ENCODE data around the gene MPDU1. TPM values are rescaled to one million over a fixed set of nuclear protein-coding genes. Genes with fewer than 3 reads are reported as not detected.

The MPDU1 gene
- total RNA-seq, 1 experiment from 2014 or later: 57.0 TPM

DNA sequence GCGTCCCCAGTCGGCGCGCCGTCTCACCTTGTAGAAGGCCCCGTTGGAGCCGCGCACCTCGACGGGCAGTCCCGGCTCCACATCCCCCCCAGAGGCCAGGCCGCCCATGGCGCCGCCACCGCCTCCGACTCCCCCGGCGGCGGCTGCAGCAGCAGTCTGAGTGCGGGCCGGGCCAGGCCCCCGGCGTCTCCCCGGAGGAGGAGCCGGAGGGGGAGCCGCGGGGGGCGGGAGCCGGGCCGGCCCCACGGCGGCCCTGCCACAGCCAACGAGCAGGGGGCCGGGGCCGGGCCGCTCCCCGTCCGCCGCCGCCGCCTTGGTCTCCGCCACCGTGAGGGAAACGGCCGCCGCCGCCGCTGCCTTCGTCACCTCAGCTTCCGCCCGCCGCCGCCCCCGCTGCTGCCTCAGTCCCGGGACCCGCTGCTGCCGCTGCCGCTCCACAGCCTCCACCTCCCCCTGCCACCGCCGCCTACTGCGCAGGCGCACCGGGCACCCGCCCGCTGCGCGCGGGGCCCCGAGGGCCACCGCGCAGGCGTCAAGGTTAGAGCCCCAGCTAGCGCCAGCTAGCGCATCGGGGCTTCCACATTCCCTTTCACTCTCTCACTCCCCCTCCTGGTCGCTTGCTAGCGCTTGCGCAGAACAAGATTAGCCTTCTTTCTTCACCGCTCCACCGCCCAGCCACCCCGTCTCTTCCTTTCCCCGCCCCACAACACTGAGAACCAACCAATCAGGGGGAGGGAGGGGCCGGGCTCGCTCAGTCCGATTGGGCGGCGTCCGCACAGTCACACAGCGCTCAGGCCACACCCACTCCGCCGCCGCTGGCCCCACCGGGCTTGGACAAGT, 31.0 kb downstream of the MPDU1 start, which contains the start of gene FXR2 (continued):
- TF ChIP-seq TEAD1 (CRISPR knock-in tag; IDR thresholded peaks at IDR 0.05): no peak
- TF ChIP-seq, protein P1, sequence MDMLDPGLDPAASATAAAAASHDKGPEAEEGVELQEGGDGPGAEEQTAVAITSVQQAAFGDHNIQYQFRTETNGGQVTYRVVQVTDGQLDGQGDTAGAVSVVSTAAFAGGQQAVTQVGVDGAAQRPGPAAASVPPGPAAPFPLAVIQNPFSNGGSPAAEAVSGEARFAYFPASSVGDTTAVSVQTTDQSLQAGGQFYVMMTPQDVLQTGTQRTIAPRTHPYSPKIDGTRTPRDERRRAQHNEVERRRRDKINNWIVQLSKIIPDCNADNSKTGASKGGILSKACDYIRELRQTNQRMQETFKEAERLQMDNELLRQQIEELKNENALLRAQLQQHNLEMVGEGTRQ (CRISPR knock-in tag; IDR thresholded peaks at IDR 0.05): no peak
- TF ChIP-seq, protein P2, sequence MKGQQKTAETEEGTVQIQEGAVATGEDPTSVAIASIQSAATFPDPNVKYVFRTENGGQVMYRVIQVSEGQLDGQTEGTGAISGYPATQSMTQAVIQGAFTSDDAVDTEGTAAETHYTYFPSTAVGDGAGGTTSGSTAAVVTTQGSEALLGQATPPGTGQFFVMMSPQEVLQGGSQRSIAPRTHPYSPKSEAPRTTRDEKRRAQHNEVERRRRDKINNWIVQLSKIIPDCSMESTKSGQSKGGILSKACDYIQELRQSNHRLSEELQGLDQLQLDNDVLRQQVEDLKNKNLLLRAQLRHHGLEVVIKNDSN (CRISPR knock-in tag; IDR thresholded peaks at IDR 0.05): no peak
- no peak; the same call in 1 of the 2 replicates for TF ChIP-seq KAT7 (CRISPR knock-in tag; IDR thresholded peaks at IDR 0.05; ENCODE audit: borderline replicate concordance)
- no peak for TF ChIP-seq OVOL2 (CRISPR knock-in tag; IDR thresholded peaks at IDR 0.05; ENCODE audit: borderline replicate concordance)
- TF ChIP-seq JAZF1 (CRISPR knock-in tag; IDR thresholded peaks at IDR 0.05): no peak
- TF ChIP-seq NFATC4 (CRISPR knock-in tag; IDR thresholded peaks at IDR 0.05): no peak
- TF ChIP-seq, protein P3, sequence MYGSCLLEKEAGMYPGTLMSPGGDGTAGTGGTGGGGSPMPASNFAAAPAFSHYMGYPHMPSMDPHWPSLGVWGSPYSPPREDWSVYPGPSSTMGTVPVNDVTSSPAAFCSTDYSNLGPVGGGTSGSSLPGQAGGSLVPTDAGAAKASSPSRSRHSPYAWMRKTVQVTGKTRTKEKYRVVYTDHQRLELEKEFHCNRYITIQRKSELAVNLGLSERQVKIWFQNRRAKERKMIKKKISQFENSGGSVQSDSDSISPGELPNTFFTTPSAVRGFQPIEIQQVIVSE (CRISPR knock-in tag; IDR thresholded peaks at IDR 0.05; ENCODE audit: borderline replicate concordance): no peak
- no peak for TF ChIP-seq ZNF138 (CRISPR knock-in tag; conservative IDR thresholded peaks at IDR 0.05)
- TF ChIP-seq NR1H2 (CRISPR knock-in tag; IDR thresholded peaks at IDR 0.05): no peak
- TF ChIP-seq PRRX2 (CRISPR knock-in tag; IDR thresholded peaks at IDR 0.05): no peak
- TF ChIP-seq, protein P4, sequence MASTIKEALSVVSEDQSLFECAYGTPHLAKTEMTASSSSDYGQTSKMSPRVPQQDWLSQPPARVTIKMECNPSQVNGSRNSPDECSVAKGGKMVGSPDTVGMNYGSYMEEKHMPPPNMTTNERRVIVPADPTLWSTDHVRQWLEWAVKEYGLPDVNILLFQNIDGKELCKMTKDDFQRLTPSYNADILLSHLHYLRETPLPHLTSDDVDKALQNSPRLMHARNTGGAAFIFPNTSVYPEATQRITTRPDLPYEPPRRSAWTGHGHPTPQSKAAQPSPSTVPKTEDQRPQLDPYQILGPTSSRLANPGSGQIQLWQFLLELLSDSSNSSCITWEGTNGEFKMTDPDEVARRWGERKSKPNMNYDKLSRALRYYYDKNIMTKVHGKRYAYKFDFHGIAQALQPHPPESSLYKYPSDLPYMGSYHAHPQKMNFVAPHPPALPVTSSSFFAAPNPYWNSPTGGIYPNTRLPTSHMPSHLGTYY (CRISPR knock-in tag; IDR thresholded peaks at IDR 0.05): no peak
- TF ChIP-seq, protein P5, sequence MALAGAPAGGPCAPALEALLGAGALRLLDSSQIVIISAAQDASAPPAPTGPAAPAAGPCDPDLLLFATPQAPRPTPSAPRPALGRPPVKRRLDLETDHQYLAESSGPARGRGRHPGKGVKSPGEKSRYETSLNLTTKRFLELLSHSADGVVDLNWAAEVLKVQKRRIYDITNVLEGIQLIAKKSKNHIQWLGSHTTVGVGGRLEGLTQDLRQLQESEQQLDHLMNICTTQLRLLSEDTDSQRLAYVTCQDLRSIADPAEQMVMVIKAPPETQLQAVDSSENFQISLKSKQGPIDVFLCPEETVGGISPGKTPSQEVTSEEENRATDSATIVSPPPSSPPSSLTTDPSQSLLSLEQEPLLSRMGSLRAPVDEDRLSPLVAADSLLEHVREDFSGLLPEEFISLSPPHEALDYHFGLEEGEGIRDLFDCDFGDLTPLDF (CRISPR knock-in tag; IDR thresholded peaks at IDR 0.05): no peak
- TF ChIP-seq FOXJ3 (CRISPR knock-in tag; IDR thresholded peaks at IDR 0.05; ENCODE audit: borderline replicate concordance): no peak
- TF ChIP-seq CREM (CRISPR knock-in tag; IDR thresholded peaks at IDR 0.05): no peak
- TF ChIP-seq, protein P6, sequence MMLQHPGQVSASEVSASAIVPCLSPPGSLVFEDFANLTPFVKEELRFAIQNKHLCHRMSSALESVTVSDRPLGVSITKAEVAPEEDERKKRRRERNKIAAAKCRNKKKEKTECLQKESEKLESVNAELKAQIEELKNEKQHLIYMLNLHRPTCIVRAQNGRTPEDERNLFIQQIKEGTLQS (CRISPR knock-in tag; conservative IDR thresholded peaks at IDR 0.05): no peak
- no peak for TF ChIP-seq ESRRA (CRISPR knock-in tag; IDR thresholded peaks at IDR 0.05; ENCODE audit: borderline replicate concordance)
- peak; percentile 79 for TF ChIP-seq NFYB (CRISPR knock-in tag; conservative IDR thresholded peaks at IDR 0.05; ENCODE audit: low read depth)
- TF ChIP-seq, protein P7, sequence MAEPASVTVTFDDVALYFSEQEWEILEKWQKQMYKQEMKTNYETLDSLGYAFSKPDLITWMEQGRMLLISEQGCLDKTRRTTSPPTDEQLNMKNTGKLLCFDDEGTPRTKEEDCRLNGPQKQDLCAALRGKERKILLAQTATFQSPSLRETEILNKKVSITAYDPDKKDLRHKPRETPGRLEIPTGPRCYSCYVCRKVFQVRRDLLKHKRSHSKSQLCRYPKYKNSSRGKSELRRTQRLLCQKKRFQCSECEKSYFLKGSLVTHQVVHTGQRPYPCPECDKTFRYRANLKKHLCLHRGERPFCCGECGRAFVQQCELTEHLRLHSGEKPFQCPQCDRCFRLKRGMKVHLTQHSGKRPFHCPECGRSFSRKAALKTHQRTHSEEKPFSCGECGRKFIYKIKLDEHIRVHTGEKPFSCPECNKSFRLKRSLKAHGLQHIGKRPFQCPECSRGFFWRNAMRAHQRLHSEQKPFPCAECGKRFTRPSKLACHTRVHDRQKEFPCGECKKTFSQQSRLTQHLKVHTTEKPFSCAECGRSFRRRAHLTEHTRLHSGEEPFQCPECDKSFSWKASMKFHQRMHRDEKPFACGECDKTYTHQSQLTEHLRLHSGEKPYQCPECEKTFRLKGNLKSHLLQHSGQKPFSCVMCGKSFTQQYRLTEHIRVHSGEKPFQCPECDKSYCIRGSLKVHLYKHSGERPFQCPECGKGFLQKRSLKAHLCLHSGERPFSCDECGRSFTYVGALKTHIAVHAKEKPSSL (CRISPR knock-in tag; conservative IDR thresholded peaks at IDR 0.05): no peak
- TF ChIP-seq TCF7 (CRISPR knock-in tag; IDR thresholded peaks at IDR 0.05; ENCODE audit: low read depth): no peak
- TF ChIP-seq, protein P8, sequence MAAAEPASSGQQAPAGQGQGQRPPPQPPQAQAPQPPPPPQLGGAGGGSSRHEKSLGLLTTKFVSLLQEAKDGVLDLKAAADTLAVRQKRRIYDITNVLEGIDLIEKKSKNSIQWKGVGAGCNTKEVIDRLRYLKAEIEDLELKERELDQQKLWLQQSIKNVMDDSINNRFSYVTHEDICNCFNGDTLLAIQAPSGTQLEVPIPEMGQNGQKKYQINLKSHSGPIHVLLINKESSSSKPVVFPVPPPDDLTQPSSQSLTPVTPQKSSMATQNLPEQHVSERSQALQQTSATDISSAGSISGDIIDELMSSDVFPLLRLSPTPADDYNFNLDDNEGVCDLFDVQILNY (CRISPR knock-in tag; IDR thresholded peaks at IDR 0.05): no peak
- TF ChIP-seq, protein P9, sequence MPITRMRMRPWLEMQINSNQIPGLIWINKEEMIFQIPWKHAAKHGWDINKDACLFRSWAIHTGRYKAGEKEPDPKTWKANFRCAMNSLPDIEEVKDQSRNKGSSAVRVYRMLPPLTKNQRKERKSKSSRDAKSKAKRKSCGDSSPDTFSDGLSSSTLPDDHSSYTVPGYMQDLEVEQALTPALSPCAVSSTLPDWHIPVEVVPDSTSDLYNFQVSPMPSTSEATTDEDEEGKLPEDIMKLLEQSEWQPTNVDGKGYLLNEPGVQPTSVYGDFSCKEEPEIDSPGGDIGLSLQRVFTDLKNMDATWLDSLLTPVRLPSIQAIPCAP (CRISPR knock-in tag; IDR thresholded peaks at IDR 0.05): no peak
- TF ChIP-seq ZNF263 (CRISPR knock-in tag; IDR thresholded peaks at IDR 0.05; ENCODE audit: low read depth): no peak
- no peak for TF ChIP-seq ZNF232 (CRISPR knock-in tag; IDR thresholded peaks at IDR 0.05)
- TF ChIP-seq SMAD4 (CRISPR knock-in tag; IDR thresholded peaks at IDR 0.05): no peak
- TF ChIP-seq, protein P10, sequence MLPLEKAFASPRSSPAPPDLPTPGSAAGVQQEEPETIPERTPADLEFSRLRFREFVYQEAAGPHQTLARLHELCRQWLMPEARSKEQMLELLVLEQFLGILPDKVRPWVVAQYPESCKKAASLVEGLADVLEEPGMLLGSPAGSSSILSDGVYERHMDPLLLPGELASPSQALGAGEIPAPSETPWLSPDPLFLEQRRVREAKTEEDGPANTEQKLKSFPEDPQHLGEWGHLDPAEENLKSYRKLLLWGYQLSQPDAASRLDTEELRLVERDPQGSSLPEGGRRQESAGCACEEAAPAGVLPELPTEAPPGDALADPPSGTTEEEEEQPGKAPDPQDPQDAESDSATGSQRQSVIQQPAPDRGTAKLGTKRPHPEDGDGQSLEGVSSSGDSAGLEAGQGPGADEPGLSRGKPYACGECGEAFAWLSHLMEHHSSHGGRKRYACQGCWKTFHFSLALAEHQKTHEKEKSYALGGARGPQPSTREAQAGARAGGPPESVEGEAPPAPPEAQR (CRISPR knock-in tag; IDR thresholded peaks at IDR 0.05): no peak
- TF ChIP-seq SOX15 (CRISPR knock-in tag; IDR thresholded peaks at IDR 0.05): no peak
- peak; percentile 76 for TF ChIP-seq SP1 (CRISPR knock-in tag; conservative IDR thresholded peaks at IDR 0.05)
